ENCODE data around the gene CLCN1. TPM values are rescaled to one million over a fixed set of nuclear protein-coding genes. Genes with fewer than 3 reads are reported as not detected.

Gene CLCN1
- total RNA-seq, 1 experiment from 2014 or later, result 0.13 TPM

GRCh38 chr7:143347950-143348349 lies 32.0 kb downstream of the CLCN1 start:
- Mint-ChIP-seq H3K9me3 (no peaks in the 10 kb centered on the region), H3K4me1 (peaks cover 33% of the 10 kb centered on the region in 2 experiments), H3K36me3 (ENCODE audit: insufficient read depth in 1 of 3, low read depth in 3 of 3) (peaks cover 0 to 2% (median 0%) of the 10 kb centered on the region in 3 experiments; a peak in 1 of 7 replicates), H3K27ac (no peak overlapping the region), H3K27me3 (ENCODE audit: low read depth) (peaks cover 30% of the 10 kb centered on the region), H3K4me3 (no peak overlapping the region)
- no peaks in the 10 kb centered on the region for H3K27me3 ChIP-seq (ENCODE audit: insufficient read depth, low read length)
- no peak overlapping the region for H3K4me2 ChIP-seq (ENCODE audit: insufficient read depth, insufficient read length, low read length)
- H2BK12ac ChIP-seq (ENCODE audit: insufficient read length, low read depth, low read length), result no peak overlapping the region
- H3K18ac ChIP-seq (ENCODE audit: insufficient read length, low read depth, low read length), result no peak overlapping the region
- no peak overlapping the region for H3K27ac ChIP-seq (ENCODE audit: insufficient read length, low read depth, low read length)
- H3K4ac ChIP-seq (ENCODE audit: low read depth, low read length), result no peak overlapping the region
- no peak overlapping the region for H3K56ac ChIP-seq (ENCODE audit: insufficient read length, low read depth, low read length)
- no peak for TF ChIP-seq CTCF (conservative IDR thresholded peaks at IDR 0.05)
- H2BK5ac ChIP-seq (ENCODE audit: insufficient read length, low read length), result no peak overlapping the region
- no peak overlapping the region for H3K14ac ChIP-seq (ENCODE audit: insufficient read depth, low read length)
- no peak overlapping the region for H3K23ac ChIP-seq (ENCODE audit: insufficient read length, low read depth, low read length)
- H4K5ac ChIP-seq (ENCODE audit: insufficient read length, low read depth, low read length), result no peak overlapping the region
- H3K23me2 ChIP-seq (ENCODE audit: insufficient read length, low read depth, low read length, poor library complexity, severe bottlenecking), result no peaks in the 10 kb centered on the region
- H2BK20ac ChIP-seq (ENCODE audit: low read depth, low read length, poor library complexity, severe bottlenecking), result no peak overlapping the region
- no peak for DNase-seq
- no peaks in the 10 kb centered on the region for H4K20me1 ChIP-seq (ENCODE audit: control insufficient read depth, insufficient read depth, insufficient read length)
- H3K79me1 ChIP-seq (ENCODE audit: insufficient read depth, low read depth, low read length, poor library complexity, severe bottlenecking), result no peaks in the 10 kb centered on the region
- H2BK15ac ChIP-seq (ENCODE audit: low read depth, low read length), result no peak overlapping the region
- no peaks in the 10 kb centered on the region for H3K9me3 ChIP-seq (ENCODE audit: control insufficient read depth, low read depth, low read length)
- H3T11ph ChIP-seq (ENCODE audit: low read length), result no peak overlapping the region
- H2BK120ac ChIP-seq (ENCODE audit: low read depth, low read length, poor library complexity, severe bottlenecking), result no peak overlapping the region
- H3K9ac ChIP-seq (ENCODE audit: extremely low read depth, insufficient read length, low read length), result no peak overlapping the region
- H2AFZ ChIP-seq (ENCODE audit: low read length), result no peak overlapping the region
- H3K79me2 ChIP-seq (ENCODE audit: insufficient read depth, low read length), result no peaks in the 10 kb centered on the region
- WGBS (ENCODE audit: extremely low coverage, insufficient read length, low lambda C conversion rate), result no CpG with 5 or more reads among the region's 5 CpGs
- no peak overlapping the region for H4K91ac ChIP-seq (ENCODE audit: insufficient read length, low read depth, low read length)
- H3K4me1 ChIP-seq (ENCODE audit: insufficient read depth, low read length), result no peaks in the 10 kb centered on the region; the same call in 1 of the 2 replicates
- H2AK5ac ChIP-seq (ENCODE audit: insufficient read length, low read length), result no peak overlapping the region
- no peak overlapping the region for H4K8ac ChIP-seq (replicated peaks; ENCODE audit: insufficient read length, low read depth, low read length)
